GM12875 (cell line): ENCODE data around the gene ANKRD40CL.

ENCODE experiments used
- H3K4me3 ChIP-seq: one replicate; pipeline ENCODE4 v1.5.1; 2011; ENCODE audit warnings: low read depth, low read length, control low read depth
- CTCF ChIP-seq: IDR thresholded peaks from 2 replicates; pipeline ENCODE4 v1.5.1; 2011; ENCODE audit warnings: low read depth, mild to moderate bottlenecking, control low read depth, inconsistent platforms, low read length, moderate library complexity, borderline replicate concordance; ENCODE audit not compliant: insufficient read depth

ANKRD40CL gene

GRCh38 chr17:50787106-50787505 is 19.8 kb upstream of the ANKRD40CL start:
- H3K4me3 ChIP-seq, result no peak overlapping the region
- TF ChIP-seq CTCF, result no peak

- no peak for TF ChIP-seq CTCF
- H3K4me3 ChIP-seq, result no peak overlapping the region
Measured at GRCh38 chr17:50785946-50786570, 18.7 kb upstream of the ANKRD40CL start.

- no peak for TF ChIP-seq CTCF
- H3K4me3 ChIP-seq, result no peak overlapping the region
Measured at GRCh38 chr17:50785126-50785525, 17.8 kb upstream of the ANKRD40CL start.

- H3K4me3 ChIP-seq, result no peak overlapping the region
- no peak for TF ChIP-seq CTCF
Measured at GRCh38 chr17:50783905-50784304, 16.6 kb upstream of the ANKRD40CL start.

GRCh38 chr17:50783193-50783660 is 15.9 kb upstream of the ANKRD40CL start:
- H3K4me3 ChIP-seq, result no peak overlapping the region
- peak; percentile 99 for TF ChIP-seq CTCF

DNA sequence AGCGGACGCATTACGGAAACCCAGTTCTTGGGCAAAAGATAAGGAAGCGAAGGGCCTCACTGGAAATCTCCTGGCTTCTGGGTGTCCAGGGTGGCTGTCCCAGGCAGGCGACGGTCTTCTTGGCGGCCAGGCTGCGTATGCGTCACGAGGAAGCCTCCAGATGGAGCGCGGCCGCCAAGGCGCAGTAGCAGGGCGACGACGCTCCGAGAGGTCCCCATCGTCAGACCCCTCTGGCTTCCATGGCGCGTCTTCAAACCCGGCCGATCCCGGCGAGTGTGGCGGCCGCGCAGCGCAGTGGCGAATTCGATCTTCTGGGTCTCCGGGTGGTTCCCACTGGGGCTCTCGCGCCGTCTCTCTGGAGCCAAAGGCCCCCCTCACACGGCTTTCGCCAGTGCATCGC is 13.8 kb upstream of the ANKRD40CL start:
- no peak overlapping the region for H3K4me3 ChIP-seq

More for the DNA sequence above, 13.8 kb upstream of the ANKRD40CL start:
- TF ChIP-seq CTCF, result no peak
